SH-SY5Y (cell line): ENCODE data around the gene MICU2.

Source experiments
- GATA2 ChIP-seq: IDR thresholded peaks from 2 replicates; pipeline ENCODE4 v1.6.1; 2011; ENCODE audit warnings: mild to moderate bottlenecking, low read depth, low read length
- GATA3 ChIP-seq: IDR thresholded peaks from 2 replicates; pipeline ENCODE4 v1.6.1; 2011; ENCODE audit warnings: low read depth, mild to moderate bottlenecking, low read length, moderate library complexity

DNA sequence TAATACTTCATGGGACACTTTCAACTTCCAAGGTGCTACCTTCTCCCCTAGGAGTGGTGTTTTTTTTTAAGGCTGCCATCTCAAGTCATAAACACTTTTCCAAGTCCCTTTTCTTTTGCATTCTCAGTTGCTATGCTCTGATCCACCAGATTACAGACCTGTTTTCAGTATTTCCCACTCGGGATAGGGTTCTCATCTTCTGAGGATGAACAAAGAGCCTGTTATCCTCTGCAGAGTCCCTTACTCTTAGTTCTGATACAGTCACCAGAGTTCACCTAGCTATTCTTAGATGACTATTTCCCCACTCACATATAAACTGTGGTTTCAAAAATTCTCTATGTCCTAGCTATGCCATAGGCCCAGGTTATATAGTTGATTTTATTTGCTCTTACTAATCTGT lies 160.8 kb downstream of the MICU2 start:
- TF ChIP-seq GATA2, result no peak
- no peak for TF ChIP-seq GATA3
